GM23248 (cell line): ENCODE measurements around the gene CSNK1G1.

ENCODE experiments used
- EZH2 ChIP-seq: fragments of 200-600 bp; sonication (generic); IDR thresholded peaks from 2 replicates; pipeline ENCODE4 v1.6.1; 2018; ENCODE audit warnings: antibody characterized with exemption, mild to moderate bottlenecking; ENCODE audit not compliant: insufficient read depth, poor library complexity, severe bottlenecking
- EZH2phosphoT487 ChIP-seq: fragments of 200-600 bp; sonication (generic); IDR thresholded peaks from 2 replicates; pipeline ENCODE4 v1.6.1; 2018; ENCODE audit warnings: antibody characterized with exemption, moderate library complexity, mild to moderate bottlenecking, low read depth; ENCODE audit not compliant: insufficient read depth

GRCh38 chr15:64141798-64142512 lies 214.0 kb downstream of the CSNK1G1 start:
- TF ChIP-seq EZH2 (no peak), EZH2phosphoT487 (no peak)
